Measurements from ENCODE around the gene PLA2G4C. TPM values are rescaled to one million over a fixed set of nuclear protein-coding genes. Genes with fewer than 3 reads are reported as not detected.

PLA2G4C gene
- total and polyA plus RNA-seq, 2 experiments from 2014 or later = 2.9 to 3.4 TPM

GRCh38 chr19:48123907-48124651 is 13.5 kb upstream of the PLA2G4C start:
- H3K4me3 Mint-ChIP-seq = no peak overlapping the region
- ATAC-seq (no peak; the same call in 1 of the 3 replicates), DNase-seq (ENCODE audit: low spot score) (no peak)
- Histone ChIP-seq H2AFZ (no peak overlapping the region), H3K79me2 (replicated peaks; ENCODE audit: insufficient read depth) (no peaks in the 10 kb centered on the region), H3K4me3 (no peak overlapping the region), H3K36me3 (ENCODE audit: insufficient read depth) (0 out of 2 replicates have a peak, but pooled peaks cover 15% of the 10 kb centered on the region), H3K9me2 (ENCODE audit: insufficient read depth) (no peaks in the 10 kb centered on the region), H3K4me1 (ENCODE audit: insufficient read depth) (no peaks in the 10 kb centered on the region), H4K20me1 (replicated peaks; ENCODE audit: insufficient read depth) (no peaks in the 10 kb centered on the region; the same call in 1 of the 2 replicates), H3K27ac (ENCODE audit: low read depth) (no peak overlapping the region), H3K4me2 (no peak overlapping the region), H3K27me3 (ENCODE audit: insufficient read depth) (no peaks in the 10 kb centered on the region), H3F3A (replicated peaks; ENCODE audit: low read depth) (no peaks in the 10 kb centered on the region)
- no peak for TF ChIP-seq NANOG (IDR thresholded peaks at IDR 0.05; ENCODE audit: borderline replicate concordance)
- no peak for TF ChIP-seq JUNB (IDR thresholded peaks at IDR 0.05; ENCODE audit: unreplicated experiment)
- no peak; a peak in 1 of 4 replicates for TF ChIP-seq CTCF (conservative IDR thresholded peaks at IDR 0.05; ENCODE audit: low read depth in 2 of 2)
- no peak for TF ChIP-seq ETS1 (IDR thresholded peaks at IDR 0.05)
- no peak for TF ChIP-seq CREB1 (CRISPR knock-in tag; IDR thresholded peaks at IDR 0.05; ENCODE audit: low read depth)
- TF ChIP-seq STAT1 (IDR thresholded peaks at IDR 0.05; ENCODE audit: unreplicated experiment) = no peak
- TF ChIP-seq REST (IDR thresholded peaks at IDR 0.05; ENCODE audit: unreplicated experiment) = no peak
- no peak for TF ChIP-seq EZH2phosphoT487 (IDR thresholded peaks at IDR 0.05; ENCODE audit: unreplicated experiment)
- no peak for TF ChIP-seq POLR2AphosphoS5 (IDR thresholded peaks at IDR 0.05; ENCODE audit: low read depth)
- no peak for TF ChIP-seq ZNF462 (CRISPR knock-in tag; IDR thresholded peaks at IDR 0.05)
- TF ChIP-seq EZH2 (IDR thresholded peaks at IDR 0.05; ENCODE audit: low read depth, unreplicated experiment) = no peak
- H3K27me3 Mint-ChIP-seq (ENCODE audit: insufficient read depth, low read depth, poor library complexity) = peaks cover 6% of the 10 kb centered on the region
- no peaks in the 10 kb centered on the region for H3K4me1 Mint-ChIP-seq
- no peak overlapping the region for H3K27ac Mint-ChIP-seq
- H3K9me3 Mint-ChIP-seq = no peaks in the 10 kb centered on the region
- H3K36me3 Mint-ChIP-seq (ENCODE audit: low read depth) = peaks cover 89% of the 10 kb centered on the region

Data from GM23338 (cell line).